Activated naive CD8-positive, alpha-beta T cell treated with anti-CD3 and anti-CD28 coated beads, Interleukin-2, amount 50 U/mL, for 16 hours (primary cell): ENCODE data around the gene INSIG1.

Experiments used
- DNase-seq: peaks from one replicate; pipeline ENCODE4 v3.0.0-alpha.2; 2020; ENCODE audit warnings: low read depth, low spot score

Gene INSIG1

GRCh38 chr7:155349601-155350331, 52.1 kb downstream of the INSIG1 start:
- no peak for DNase-seq

DNA sequence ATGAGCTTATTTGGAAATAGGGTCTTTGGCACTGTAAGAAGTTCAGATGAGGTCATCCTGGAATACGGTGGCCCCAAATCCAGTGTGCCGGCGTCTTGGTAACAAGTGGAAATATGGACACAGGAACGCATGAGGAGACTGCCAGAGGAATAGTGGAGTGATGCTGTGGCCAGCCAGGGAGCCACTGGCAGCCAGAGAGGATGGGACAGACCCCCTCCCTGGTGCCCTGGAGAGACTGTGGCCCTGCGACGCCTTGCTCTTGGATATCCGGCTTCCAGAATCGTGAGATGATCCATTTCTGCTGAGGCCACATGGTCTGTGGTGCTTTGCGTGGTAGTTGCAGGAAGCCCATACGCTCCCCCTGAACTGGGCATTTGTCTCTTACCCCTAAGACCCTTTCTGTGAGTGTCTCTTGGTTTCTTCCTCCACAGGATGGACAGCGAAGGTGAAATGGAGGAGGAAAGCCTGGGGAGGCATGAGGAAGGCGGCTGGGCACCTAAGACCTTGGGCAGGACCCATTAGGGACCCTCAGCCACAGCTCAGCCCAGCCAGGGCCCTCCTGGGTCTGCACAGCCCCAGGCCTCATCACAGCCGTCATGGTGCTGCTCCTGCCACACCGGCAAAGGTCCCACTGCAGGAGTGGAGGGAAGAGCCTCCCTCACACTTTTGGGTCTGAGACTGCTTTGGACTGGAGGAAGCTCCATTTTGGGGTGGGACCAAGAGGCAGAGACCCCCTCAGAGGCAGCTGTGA, 53.6 kb downstream of the INSIG1 start:
- no peak for DNase-seq

DNA sequence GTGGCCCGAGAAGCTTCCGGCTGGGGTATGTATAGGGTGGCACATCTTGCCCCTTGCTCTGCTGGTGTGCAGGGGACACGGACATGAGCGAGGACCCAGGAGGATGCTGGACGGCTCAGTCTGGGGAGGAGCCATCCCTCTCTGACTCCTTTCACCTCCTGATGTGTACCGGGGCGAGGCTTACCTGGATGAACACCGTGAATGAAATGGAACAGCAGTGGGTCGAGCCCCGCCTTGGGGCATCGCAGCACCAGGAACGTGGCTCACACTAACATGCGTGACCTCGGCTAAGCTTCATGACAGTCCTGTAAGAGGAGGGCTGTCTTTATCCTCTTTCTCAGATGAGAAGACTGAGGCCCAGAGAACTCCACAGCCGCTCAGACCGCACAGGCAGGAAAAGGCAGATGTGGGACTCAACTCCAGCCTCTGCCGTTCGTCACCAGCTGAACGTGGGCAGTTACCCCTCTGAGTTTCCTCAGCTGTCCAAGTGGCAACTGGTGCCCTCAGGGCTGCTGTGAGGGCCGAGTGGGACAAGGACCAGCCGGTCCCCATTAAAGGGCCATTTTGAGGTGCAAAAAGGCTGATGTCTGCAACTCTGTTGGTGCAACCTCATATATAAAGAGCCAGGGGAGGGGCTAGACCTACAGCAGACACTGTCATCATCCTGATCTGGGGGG, 54.5 kb downstream of the INSIG1 start:
- no peak for DNase-seq

- no peak for DNase-seq
Observed at GRCh38 chr7:155352753-155353115, 55.1 kb downstream of the INSIG1 start.

- DNase-seq, result no peak
Observed at GRCh38 chr7:155353256-155353897, 55.7 kb downstream of the INSIG1 start.

DNA sequence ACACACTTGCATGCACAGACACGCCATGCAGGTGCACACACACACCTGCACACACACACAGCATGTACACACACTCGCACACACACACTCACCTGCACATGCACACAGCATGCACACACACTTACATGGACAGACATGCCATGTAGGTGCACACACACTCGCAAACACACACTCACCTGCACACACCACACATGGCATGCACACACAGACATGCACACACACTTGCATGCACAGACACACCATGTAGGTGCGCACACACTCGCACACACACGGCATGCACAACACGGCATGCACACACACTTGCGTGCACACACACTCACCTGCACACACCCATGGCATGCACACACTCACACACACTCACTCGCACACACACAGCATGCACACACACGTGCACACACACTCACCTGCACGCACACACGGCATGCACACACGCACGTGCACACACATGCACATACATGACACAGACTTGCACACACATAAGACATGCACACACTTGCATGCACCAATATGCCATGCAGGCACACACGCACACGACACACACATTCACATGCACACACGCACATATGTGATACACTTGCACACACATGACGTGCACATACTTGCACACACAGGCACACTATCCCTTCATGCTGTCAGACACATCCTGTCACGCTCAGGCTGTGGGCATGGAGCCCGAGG, 56.8 kb downstream of the INSIG1 start:
- no peak for DNase-seq

- no peak for DNase-seq
Observed at GRCh38 chr7:155355176-155355575, 57.5 kb downstream of the INSIG1 start.

DNA sequence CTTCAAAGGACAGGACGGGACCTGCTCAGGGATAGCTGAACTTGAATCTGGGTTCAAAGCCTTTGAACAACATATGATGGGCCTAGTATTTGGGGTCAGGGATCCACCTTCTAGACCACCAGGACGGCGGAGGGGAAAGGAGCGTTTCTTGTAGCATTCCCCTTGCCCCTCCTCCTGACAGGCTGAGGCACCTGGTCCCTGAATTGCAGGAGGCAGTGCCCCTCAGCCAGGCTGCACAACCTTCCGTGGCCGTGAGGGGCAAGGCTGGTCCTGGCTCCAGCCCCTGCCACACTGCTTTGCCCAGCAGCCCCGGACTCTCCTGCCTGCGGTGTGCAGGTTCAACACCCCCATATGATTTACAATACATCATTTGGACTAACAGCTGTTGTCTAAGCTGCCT, 58.1 kb downstream of the INSIG1 start:
- no peak for DNase-seq

GRCh38 chr7:155356323-155357105, 58.8 kb downstream of the INSIG1 start:
- no peak for DNase-seq

DNA sequence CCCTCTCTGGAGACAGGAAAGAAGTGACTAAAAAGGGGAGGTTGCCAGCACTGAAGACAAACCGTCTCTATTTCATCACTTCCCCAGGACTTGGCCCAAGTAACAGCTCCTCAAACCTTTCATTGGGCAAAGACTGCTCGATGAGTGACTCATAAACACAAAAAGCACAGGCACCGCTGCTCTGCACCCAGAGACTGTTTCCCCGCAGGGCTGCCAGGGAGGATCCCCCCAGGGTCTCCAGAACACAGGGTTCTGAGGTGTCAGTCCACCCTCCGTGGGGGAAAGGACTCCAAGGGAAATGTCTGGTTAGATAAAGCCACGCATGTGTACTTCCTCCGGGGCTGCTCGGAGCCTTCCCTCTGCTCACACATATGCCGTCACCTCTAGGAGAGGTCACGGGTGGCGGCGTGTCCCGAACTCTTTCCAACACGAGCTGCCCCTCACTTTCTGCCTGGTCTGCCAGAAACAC, 59.9 kb downstream of the INSIG1 start:
- DNase-seq, result no peak

DNA sequence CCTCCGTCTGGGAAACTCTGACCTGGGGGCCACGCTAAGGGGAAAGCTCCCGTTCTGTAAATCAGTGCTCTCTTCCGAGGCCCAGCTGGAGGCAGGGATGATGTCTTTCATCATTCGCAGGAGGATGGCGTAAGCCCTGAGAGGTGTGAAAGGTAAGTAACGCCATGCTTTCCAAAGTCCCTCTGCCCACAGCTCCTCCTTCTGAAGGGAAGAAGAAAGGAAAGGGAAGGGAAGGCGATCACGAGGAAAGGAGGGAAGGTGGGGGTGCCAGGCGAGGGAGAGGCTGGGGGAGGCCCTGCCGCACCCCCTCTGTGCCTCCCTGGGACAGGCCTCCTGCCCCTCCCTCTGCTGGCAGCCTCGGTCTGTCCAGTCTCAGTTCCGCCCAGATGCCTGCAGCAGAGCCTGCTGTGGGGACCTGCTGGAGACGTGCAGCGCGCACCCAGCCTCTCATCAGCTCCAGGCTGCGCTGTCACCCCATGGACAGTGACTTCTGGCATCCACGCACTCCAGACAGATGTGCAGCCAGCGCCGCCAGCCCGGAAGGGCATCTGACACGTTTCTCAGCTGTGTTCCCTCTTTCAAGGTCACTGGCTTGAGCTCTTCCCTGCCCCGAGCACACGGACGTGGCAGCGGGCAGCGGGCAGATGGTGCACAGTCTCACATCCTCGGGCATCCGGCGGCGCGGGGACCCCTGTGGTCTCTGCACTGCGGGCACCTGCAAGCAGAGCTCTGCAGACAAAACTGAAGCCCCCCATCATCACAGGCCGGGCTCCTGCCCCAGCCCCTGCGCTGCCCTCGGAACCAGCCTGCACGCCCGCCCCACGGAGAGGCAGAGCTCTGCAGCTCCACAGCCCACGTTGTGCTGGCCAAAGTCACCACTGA, 60.6 kb downstream of the INSIG1 start:
- no peak for DNase-seq

DNA sequence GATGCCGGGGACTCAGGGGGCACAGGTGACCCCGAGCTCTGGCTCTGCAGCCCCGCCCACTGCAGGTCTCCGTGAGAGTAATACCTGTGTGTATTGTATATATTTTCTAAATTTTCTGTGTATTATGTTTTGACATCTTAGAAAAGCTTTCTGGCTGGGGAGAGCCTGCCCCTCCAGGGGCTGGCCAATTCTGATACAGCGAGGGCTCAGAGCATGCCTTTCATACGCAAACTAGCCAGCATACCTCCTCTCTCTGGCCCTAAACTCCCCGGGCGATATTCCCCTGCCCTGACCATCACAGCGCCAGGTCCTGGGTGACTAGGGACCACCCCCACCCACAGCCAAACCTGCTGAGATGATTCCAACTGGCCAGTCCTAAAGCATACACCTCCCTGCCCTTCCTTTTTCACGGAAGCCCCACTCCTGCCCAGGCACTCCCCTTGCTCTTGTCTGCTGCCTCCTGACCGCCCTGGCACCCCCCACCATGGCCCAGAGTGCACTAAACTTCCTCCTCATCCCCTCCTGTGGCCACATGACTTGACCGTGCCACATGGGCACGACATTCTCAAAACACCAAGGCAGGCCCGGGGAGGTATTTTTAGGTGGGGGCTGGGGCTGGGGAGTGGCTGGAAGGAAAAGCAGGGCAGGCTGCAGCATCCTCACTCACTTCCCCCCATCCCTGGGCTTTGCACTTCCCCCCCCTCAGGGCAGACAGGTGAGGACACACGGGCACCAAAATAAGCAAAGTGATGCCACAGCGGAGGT, 61.5 kb downstream of the INSIG1 start:
- no peak for DNase-seq
